Neutrophil (primary cell): ENCODE measurements around the gene OR51B5.
"Not testable (repeated sequence)": the region's sequence is repeated elsewhere in the genome, so short reads cannot be mapped to it uniquely, and the experiment has no call there.

Experiments
- H3K27ac ChIP-seq: fragments of 200-600 bp; sonication (generic); 2 replicates; pipeline ENCODE4 v1.5.1; 2016; ENCODE audit warnings: mild to moderate bottlenecking, moderate library complexity
- H3K27me3 ChIP-seq: fragments of 200-600 bp; sonication (generic); 2 replicates; pipeline ENCODE4 v1.6.0; 2016; ENCODE audit warnings: mild to moderate bottlenecking
- H3K36me3 ChIP-seq: fragments of 200-600 bp; sonication (generic); 2 replicates; pipeline ENCODE4 v1.5.1; 2017
- H3K4me1 ChIP-seq, 2 experiments: fragments of 200-600 bp in 1 of 2; sonication (generic) in 1 of 2; 1 replicate in 1 of 2; 2 replicates in 1 of 2; pipeline versions ENCODE4 v1.5.1 to v1.6.1; 2013 to 2016; ENCODE audit warnings: low read depth in 1 of 2, low read length in 1 of 2, mild to moderate bottlenecking in 1 of 2, moderate library complexity in 1 of 2; ENCODE audit not compliant: control insufficient read depth in 1 of 2, insufficient read depth in 1 of 2
- H3K4me3 ChIP-seq, 2 experiments: fragments of 200-600 bp in 1 of 2; sonication (generic) in 1 of 2; 1 replicate in 1 of 2; 2 replicates in 1 of 2; pipeline ENCODE4 v1.5.1; 2013 to 2016; ENCODE audit warnings: low read depth in 1 of 2, low read length in 1 of 2, mild to moderate bottlenecking in 1 of 2, moderate library complexity in 1 of 2
- H3K9me3 ChIP-seq: fragments of 200-600 bp; sonication (generic); 2 replicates; pipeline ENCODE4 v1.5.1; 2016
- TF ChIP-seq, protein P1 (sequence below): fragments of 200-600 bp; sonication (generic); IDR thresholded peaks from 2 replicates; pipeline ENCODE4 v1.5.1; 2016; ENCODE audit warnings: antibody characterized with exemption

OR51B5 gene

DNA sequence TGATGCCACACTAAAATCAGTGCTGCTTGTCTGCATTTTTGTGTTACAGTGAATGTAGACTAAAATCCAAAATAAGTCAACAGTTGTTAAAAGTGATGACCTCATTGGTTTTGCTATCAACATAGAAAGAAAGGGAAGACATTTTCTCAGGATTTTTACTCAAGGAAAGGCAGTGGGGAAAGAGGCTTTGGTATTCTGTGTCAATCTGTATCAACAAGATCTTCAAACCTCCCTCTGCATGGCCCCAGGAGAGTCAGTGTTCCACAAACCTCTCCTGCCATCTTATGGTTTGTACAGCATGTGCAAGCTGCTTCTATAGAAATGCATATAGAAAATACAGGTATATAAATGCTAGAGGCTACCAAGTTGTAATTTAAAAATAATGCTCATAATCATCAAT lies 26.5 kb upstream of the OR51B5 start:
- Histone ChIP-seq H3K9me3 (no peaks in the 10 kb centered on the region), H3K4me3 (no peak overlapping the region), H3K27me3 (no peaks in the 10 kb centered on the region), H3K27ac (no peak overlapping the region), H3K36me3 (no peaks in the 10 kb centered on the region), H3K4me1 (no peaks in the 10 kb centered on the region)
- TF ChIP-seq, protein P1, sequence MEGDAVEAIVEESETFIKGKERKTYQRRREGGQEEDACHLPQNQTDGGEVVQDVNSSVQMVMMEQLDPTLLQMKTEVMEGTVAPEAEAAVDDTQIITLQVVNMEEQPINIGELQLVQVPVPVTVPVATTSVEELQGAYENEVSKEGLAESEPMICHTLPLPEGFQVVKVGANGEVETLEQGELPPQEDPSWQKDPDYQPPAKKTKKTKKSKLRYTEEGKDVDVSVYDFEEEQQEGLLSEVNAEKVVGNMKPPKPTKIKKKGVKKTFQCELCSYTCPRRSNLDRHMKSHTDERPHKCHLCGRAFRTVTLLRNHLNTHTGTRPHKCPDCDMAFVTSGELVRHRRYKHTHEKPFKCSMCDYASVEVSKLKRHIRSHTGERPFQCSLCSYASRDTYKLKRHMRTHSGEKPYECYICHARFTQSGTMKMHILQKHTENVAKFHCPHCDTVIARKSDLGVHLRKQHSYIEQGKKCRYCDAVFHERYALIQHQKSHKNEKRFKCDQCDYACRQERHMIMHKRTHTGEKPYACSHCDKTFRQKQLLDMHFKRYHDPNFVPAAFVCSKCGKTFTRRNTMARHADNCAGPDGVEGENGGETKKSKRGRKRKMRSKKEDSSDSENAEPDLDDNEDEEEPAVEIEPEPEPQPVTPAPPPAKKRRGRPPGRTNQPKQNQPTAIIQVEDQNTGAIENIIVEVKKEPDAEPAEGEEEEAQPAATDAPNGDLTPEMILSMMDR: no peak

DNA sequence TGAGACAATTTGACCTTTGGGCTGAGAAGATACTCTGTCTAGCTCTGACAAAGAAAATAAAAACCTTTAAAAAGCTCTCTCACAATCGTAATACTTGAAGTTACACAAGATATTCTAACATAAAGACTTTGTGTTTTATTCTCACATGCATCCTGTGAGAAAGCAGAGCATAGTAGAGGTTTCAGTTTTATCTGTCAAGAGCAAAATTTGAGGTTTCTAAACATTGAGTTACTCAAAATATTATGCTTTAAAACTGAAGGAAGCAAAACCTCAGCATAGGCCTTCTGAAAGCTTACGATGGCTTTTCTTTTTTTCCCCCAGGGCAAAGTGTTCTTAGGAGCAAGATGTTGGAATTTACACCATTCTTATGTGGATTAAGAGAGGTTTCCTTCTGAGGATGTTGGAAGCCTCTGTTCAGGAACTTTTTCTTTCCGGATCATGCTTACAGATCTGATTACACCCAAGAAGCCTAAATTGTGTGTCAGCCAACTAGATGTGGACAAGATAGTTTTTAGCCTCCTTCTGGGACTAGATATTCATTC lies 25.2 kb upstream of the OR51B5 start:
- Histone ChIP-seq H3K36me3 (no peaks in the 10 kb centered on the region), H3K4me1 (no peaks in the 10 kb centered on the region), H3K27me3 (no peaks in the 10 kb centered on the region), H3K4me3 (no peak overlapping the region), H3K9me3 (no peaks in the 10 kb centered on the region), H3K27ac (no peak overlapping the region)
- TF ChIP-seq, protein P1: no peak

DNA sequence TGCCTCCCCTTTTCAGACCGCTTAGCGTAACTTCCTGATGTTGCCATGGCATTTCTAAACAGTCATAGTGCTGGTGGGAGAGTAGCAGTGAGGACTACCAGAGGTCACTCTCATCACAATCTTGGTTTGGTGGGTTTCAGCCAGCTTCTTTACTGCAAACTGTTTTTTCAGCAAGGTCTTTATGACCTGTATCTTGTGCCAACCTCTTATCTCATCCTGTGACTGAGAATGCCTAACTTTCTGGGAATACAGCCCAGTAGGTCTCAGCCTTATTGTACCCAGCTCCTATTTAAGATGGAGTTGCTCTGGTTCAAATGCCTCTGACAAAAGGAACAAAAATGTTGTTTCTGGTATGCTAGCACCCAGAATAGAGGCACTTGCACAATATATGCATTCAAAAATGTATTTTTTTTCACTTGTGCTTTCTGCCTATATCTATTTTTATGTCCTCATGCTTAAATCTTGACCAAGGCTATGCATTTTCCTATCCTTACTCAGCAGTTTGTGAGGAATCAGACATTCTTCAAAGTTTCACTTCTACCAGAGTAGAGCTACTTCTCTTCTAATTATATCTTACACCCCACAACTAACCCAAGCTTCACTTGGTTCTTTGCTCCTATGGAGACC lies 24.2 kb upstream of the OR51B5 start:
- Histone ChIP-seq H3K9me3 (no peaks in the 10 kb centered on the region), H3K27me3 (no peaks in the 10 kb centered on the region), H3K36me3 (no peaks in the 10 kb centered on the region), H3K4me1 (no peaks in the 10 kb centered on the region), H3K27ac (no peak overlapping the region), H3K4me3 (no peak overlapping the region)
- TF ChIP-seq, protein P1: no peak

DNA sequence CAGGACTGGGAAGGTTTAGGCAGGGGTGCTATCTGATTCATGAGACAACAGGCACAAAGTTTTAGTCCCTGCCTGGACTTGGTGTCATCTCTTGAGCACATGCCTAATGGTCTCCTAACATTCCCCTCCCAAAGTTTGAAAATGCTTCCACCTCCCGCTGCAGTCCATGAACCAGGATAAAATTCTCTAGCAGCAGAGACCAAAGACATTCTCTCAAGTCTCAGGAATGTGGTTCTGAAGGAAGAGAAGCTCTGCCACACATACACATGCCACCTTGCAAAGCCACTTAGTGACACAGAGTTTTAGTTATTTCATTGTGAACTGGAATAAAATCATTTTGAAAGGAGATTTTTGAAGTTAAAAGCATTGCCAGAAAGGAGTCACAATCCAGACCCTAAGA lies 23.5 kb upstream of the OR51B5 start:
- no peak overlapping the region for H3K27ac ChIP-seq
- H3K36me3 ChIP-seq: no peaks in the 10 kb centered on the region
- H3K4me3 ChIP-seq: no peak overlapping the region
- no peaks in the 10 kb centered on the region for H3K4me1 ChIP-seq
- H3K9me3 ChIP-seq: no peaks in the 10 kb centered on the region
- no peaks in the 10 kb centered on the region for H3K27me3 ChIP-seq
- TF ChIP-seq, protein P1: no peak

DNA sequence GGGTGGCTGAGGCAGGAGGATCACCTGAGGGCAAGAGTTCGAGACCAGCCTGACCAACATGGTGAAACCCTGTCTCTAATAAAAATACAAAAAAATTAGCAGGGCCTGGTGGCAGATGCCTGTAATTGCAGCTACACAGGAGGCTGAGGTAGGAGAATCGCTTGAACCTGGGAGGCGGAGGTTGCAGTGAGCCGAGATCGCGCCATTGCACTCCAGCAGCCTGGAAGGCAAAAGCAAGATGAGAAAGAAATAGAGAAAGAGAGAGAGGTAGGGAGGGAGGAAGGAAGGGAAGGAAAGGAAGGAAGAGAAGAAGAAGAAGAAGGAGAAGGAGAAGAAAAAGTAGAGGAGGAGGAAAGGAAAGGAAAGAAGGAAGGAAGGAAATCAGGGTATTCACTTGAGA lies 23.0 kb upstream of the OR51B5 start:
- not testable (repeated sequence) for H3K27ac ChIP-seq, H3K4me1 ChIP-seq, H3K27me3 ChIP-seq

DNA sequence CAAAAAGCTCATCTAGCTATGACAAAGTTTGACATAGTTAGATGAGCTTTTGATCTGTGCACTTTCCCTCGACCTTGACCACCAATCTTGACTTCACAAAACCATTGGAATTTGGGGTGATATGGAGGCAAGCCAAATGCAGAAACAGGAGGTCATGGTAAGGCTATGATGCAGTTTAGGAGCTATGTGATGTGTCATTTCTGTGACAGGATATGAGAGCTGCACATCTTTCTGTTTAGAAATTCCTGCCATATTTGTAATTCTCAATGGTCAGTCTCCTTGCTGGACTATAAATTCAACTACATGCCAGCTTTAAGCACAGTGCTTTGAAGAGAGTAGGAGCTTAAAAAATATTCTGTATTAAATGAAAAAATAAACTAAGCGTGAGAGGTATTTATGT lies 20.9 kb upstream of the OR51B5 start:
- no peaks in the 10 kb centered on the region for H3K27me3 ChIP-seq
- H3K9me3 ChIP-seq: no peaks in the 10 kb centered on the region
- H3K4me1 ChIP-seq: no peaks in the 10 kb centered on the region
- H3K4me3 ChIP-seq: no peak overlapping the region
- TF ChIP-seq, protein P1: no peak
- no peak overlapping the region for H3K27ac ChIP-seq
- H3K36me3 ChIP-seq: no peaks in the 10 kb centered on the region

More for the DNA sequence above, 23.0 kb upstream of the OR51B5 start:
- not testable (repeated sequence) for H3K4me3 ChIP-seq, H3K9me3 ChIP-seq, H3K36me3 ChIP-seq
